ENCODE results near the gene SNRNP40.

SNRNP40 gene

GRCh38 chr1:31227891-31228568, 68.6 kb downstream of the SNRNP40 start:
- no peak for FAIRE-seq

- no peak for FAIRE-seq
These were observed 72.5 kb downstream of the SNRNP40 start for GRCh38 chr1:31224068-31224467.

DNA sequence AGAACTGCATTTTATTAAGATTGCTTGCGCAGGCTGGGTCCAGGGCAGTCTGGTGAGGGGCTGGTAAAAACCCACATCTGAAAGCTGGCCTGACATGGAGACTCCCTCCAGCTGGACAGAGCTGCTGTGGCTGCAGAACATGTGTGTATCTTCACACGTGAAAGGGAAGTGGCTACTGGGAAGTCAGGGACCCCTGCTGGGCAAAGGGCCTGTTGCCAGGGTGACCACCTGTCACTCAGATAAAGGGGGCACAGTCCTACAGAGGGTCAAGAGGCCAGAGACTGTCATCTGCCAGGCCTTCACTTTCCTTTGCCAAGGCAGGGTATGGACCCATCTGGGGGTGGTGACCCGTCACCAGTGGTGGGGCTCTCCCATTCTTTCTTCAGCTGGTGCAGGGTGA, 74.4 kb downstream of the SNRNP40 start:
- no peak for FAIRE-seq

- FAIRE-seq = no peak
These were observed 75.5 kb downstream of the SNRNP40 start for GRCh38 chr1:31221072-31221471.

- no peak for FAIRE-seq
These were observed 77.1 kb downstream of the SNRNP40 start for GRCh38 chr1:31219489-31219888.

GRCh38 chr1:31218705-31219104, 77.9 kb downstream of the SNRNP40 start:
- no peak for FAIRE-seq

GRCh38 chr1:31216016-31216415, 80.6 kb downstream of the SNRNP40 start:
- no peak for FAIRE-seq

GRCh38 chr1:31215065-31215570, 81.5 kb downstream of the SNRNP40 start:
- no peak for FAIRE-seq

DNA sequence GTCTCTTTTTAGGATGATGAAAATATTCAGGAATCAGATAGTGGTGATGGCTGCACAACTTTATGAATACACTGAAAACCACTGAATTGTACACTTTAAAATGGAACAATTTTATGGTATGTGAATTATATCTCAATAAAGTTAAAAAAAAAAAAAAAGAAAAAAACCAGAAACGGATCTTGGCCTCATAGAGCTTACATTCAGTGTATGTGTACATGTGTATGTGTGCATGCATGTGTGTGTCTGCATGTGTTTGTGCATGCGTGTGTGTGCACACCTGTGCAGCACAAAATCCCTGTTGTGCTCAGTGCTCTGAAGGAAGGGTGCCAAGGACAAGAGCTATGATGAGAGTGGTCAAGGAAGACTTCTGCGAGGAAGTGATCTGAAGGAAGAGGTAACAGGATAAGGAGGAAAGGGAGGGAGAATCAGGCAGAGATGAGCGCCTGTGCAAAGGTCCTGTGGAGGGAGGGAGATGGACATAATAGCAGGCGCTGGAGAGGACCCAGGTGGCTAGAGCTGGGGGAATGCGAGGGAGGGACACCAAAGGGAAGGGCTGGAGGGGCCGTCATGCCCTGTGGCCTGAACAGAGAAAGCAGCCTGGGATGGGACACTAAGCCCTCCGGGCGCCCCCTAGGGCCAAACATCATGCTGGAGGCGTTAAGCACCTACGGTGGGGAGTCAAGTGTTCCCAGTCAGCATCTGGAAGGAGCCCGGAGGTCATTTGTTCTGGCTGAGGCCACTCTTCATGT, 82.1 kb downstream of the SNRNP40 start:
- FAIRE-seq = no peak
